ENCODE data around the gene COL2A1.

The COL2A1 gene

GRCh38 chr12:48004053-48004941 lies at the start of gene COL2A1:
TSS of gene COL2A1 (minus strand) at chr12:48004476. CDS start at chr12:48004321, 155 bp downstream.
- DNase-seq: peak; percentile 81

- no peak for DNase-seq
These were observed 49.6 kb upstream of the COL2A1 start for GRCh38 chr12:48053883-48054282.

DNA sequence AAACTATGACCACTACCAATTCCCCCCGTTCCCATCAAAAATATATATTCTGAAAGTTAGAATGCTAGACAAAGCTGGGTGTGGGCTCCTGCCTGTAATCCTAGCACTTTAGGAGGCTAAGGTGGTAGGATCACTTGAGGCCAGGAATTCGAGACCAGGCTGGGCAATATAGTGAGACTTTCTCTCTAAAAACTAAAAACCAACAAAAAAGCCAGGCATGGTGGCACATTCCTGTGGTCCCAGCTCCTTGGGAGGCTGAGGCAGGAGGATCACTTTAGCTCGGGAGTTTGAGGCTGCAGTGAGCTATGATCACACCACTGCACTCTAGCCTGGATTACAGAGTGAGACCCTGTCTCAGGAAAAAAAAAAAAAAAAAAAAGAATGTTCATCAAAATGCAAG lies 48.8 kb upstream of the COL2A1 start:
- DNase-seq: no peak

DNA sequence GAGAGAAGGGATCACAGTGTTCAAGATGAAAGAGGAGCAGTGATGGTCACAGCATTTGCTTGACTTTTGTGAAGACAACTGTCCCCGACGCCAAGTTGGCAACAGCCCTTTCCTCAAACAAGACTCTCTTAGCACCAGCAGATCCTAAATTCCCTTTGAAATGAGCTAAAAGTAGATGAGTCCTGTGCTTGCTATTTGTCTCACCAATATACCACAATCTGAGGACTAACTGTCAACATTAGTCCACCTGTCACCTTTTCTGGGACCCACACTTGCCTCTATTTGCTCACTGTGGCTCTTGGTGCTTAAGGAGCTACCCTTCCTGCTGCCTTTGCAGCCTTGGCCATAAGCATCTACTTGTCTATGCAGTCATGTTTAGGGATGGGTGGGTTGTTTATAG lies 47.4 kb upstream of the COL2A1 start:
- DNase-seq: no peak

- no peak for DNase-seq
These were observed 45.9 kb upstream of the COL2A1 start for GRCh38 chr12:48050174-48050573.

DNA sequence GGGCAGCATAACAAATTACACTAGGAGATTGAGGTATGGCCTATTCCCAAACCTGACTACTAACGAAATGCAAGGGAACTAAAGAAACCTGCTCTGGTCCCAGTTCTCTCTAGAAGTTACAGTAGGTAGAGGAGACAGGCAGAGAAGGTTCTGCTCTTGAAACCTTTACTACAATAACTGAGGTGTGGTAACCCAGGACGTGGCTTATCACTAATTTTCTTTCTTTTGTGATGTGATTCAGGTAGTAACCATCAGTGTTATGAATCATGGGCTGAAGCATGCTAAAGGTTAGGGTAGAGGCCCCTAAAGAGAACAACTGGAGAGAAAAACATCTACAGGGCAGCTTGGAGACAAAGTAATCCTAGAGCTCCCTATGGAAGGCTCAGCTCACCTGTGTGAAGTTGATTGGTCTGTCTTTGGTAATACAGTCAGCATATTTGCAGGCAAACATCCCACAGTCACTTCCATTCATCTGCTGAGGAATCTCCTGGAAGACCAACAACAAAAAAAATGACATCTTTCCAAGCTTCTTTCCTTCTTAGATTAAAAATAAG lies 41.8 kb upstream of the COL2A1 start:
- DNase-seq: no peak

DNA sequence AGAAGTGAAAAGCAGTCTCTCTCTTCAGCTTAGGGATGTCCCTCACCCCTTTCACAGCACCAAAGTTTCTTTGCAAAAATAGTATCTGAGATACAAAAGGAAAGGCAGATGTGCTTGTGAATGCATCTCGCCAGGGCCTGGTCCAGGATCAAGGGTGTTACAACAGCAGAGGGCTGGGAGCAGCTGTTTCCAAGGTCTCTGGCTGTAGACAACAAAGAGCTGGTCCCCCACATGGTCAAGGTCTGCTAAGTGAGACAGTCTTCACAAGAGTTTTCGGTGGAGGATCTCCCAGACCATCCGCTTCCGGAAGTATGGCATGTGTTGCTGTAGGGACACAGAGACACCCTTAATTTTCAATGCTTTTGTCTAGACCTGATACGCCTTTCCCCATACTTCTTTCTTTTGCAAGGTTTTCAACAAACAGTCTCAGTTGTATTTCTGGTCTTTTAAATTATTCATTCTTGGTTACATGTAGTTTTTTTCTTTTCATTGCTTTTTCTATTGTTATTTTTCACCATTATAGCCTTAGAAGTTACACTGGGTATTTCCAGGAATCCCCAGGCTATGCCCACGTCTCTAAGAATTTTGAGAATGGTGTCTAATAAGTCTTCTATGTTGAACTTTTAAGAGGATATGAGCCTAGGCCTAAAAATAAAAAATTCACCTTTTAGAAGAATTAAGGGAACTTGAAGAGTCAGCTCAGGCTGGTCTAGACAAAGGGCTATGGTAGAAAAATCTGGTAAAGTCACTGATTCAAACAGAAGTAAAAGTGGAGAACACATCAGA lies 41.0 kb upstream of the COL2A1 start:
- DNase-seq: no peak

DNA sequence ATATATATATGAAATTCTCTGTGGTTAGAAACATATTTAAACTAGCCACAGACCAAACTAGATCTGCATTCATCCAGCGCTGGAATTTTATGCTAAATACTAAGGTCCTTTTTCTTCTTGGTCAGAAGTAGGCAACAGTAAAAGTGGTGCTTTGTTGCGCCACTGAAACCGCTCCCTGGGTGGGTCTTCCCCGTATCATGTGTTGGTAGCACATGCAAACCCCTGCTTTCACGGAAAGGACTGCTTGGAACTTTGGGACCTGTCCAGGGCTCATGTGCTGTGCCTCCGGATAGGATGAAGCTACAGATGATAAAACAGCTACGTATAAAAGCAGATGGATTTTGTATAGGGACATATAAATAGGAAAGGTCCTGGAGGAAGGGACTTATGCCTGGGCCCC lies 40.1 kb upstream of the COL2A1 start:
- no peak for DNase-seq

DNA sequence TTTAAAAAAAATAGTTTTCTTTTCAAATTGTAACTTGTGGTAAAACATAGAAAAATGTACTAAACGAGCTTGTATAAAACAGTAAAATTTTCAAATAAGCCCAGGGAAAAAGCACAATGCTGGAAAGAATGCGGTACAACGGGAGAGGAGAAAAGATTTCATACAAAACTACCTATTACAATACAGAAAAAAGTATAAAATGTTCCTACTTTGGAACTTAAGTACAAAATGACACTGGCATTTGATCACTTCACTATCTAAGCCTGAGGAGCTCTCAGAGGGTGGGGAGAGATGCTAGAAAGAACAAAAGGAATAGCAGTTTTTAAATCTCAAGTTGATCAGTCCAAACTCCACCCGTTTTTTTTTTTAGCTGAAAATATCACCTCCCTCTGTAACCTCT lies 39.5 kb upstream of the COL2A1 start:
- DNase-seq: no peak

- DNase-seq: no peak
These were observed 37.5 kb upstream of the COL2A1 start for GRCh38 chr12:48041591-48042423.

DNA sequence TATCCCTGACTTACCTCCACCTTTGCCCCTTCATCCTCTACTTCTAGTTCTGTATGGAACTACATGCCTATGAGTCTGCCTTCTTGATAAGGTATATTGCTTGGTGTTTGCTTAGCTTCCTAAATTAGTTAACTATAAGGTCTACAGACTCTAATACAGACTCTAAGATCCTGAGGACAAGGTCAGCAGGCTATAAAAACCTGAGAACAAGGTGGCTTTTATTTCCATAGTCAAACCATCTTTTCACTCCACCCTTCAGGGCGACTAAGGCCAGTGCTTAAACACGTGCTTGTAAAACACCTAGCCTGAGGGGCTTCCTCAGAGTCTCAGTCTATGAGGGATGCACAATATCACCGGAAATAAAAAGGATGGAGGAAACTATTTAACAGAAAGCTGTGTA lies 36.1 kb upstream of the COL2A1 start:
- no peak for DNase-seq

DNA sequence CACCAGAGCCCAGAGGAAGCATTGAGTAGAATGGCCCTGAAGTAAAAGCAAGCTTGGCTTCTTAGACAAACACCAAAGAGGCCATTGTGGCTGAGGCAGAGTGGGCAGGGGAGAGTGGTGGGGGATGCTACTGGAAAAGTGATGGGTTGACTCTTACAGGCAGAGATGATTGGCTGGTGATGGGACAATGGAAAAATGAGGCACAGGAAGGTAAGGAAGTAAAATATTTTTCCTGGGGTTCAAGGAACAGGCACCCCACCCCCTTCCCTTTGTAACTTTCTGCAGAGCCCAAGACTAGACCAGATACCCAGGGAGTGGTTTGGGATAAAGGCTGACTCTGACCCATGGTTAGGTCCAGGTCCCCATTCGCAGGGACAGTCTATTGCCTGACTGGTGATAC lies 34.9 kb upstream of the COL2A1 start:
- DNase-seq: no peak

- DNase-seq: no peak
These were observed 33.8 kb upstream of the COL2A1 start for GRCh38 chr12:48038085-48038484.

- DNase-seq: peak; percentile 32
These were observed 33.1 kb upstream of the COL2A1 start for GRCh38 chr12:48037267-48037915.

GRCh38 chr12:48036818-48037217 lies 32.5 kb upstream of the COL2A1 start:
- DNase-seq: no peak

DNA sequence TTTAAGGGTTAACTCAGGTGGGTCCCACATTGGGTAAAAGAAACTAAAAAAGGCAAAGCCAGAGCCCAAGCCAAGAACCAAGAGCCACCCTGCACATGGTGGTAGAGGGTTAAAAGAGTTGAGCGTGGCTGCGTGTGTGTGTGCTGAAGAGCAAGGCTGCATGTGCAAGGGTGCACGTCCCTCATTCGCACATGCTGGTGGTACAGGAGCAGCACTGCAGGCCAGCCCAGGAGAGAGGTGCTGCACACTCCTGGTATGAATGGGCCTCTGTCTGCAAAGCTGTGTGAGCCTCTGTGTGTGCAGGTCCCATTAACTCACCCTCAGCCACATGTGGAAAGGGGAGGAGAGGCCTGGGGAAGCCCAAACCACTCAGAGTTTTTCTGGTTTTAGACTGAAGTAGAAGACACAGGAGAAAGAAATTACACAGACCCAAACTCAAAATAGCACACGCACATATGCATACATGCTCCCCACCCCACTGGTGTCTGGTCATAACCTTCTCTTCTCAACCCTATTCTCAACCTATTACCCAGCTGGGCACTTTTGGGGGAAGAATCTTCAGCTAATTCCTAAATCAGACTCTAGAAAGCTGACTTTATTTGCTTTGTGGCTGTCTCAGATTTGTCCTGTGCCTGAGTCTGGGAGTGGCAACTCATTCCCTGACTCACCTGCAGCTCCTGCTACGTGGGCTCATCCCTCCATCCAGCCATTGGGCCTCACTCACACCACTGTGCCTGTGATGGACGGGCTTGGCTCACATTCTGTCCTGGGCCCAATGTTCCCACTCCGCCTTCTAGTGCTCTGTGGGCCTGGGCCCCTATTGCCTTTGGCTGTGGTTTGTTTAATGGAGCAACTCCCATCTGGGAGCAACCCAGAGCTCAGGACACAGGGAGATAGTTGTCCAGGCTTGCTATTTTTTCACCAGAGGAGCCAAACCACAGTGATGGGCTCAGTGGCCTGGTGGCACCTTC lies 30.8 kb upstream of the COL2A1 start:
- DNase-seq: no peak

DNA sequence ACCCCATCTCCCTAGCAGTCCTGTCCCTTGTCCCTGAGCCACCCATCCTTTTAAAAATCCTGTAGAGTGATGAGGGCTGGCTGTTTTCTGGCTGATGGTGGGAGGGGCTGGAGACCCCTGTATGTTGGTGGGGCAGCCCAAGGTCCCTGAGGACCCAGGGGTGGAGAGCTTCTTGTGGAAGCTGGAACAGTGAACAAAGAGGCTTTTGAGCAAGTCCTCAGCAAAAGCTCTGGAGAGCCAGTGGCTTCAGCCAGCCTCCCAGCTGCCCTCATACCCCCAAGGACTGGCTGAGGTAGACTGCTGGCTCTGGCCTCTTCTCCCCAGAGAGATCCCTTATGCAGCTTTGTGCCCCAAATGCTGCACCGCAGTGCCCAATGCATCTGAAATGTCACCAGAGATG lies 29.2 kb upstream of the COL2A1 start:
- DNase-seq: no peak

DNA sequence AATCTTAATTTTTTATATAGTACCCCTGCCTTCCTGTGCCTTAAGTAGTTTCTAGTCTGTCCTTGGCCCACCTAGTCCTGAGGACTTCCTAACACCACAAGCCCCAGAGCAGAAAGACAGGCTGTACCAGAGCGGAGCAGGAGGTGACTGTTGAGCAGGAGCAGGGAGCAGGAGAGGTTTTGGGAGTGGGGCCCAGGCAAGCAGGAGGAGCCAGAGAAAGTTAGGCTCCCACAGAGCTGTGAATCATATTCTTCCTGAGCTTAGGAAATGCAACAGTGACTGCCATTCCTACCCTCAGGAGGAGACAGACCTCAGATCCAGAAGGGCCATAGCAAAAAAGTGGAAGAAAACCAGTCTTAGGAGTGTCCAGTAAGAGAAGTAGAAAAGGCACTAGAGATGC lies 28.3 kb upstream of the COL2A1 start:
- no peak for DNase-seq

GRCh38 chr12:48031135-48031960 lies 27.1 kb upstream of the COL2A1 start:
- no peak for DNase-seq

DNA sequence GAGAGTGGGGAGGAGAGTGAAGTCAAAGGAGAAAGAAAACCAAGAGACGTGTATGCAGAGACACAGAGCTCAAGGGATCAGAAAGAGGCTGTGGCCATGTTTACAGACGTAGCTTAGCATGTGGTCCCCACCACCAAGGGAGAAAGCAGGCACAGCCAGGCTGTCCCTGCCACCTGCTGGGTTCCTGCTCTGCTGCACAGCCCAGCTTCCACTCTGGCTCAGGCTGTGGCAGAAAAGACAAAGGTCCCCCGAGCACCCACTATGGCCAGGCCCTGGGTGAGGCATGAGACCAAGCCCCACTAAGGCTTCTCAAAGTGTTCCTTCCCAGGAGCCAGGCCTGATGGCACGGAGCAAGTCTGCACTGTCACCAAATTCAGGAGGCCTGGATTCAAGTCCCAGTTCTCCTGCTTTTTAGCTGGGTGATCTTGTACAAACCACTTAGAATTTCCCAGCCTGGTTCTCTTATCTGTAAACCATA lies 25.9 kb upstream of the COL2A1 start:
- no peak for DNase-seq

Measured in NCI-H1105 treated with DMSO at 0.1 percent for 48 hours (cell line).